Posterior cingulate gyrus (tissue), 11 donors: ENCODE results near the gene SPEN.
"Not testable (repeated sequence)": the region's sequence is repeated elsewhere in the genome, so short reads cannot be mapped to it uniquely, and the experiment has no call there.

Source experiments
- DNase-seq, 10 donors: peaks; one replicate each; pipeline versions ENCODE4 v3.0.0 to v3.0.0-alpha.2; 2020 to 2021; ENCODE audit warnings: mixed read lengths in 3 of 10
- intact Hi-C: fragments of 100-400 bp; cut with DNase I; formaldehyde crosslinking; loops from one replicate; pipeline ENCODE4 v1.15.1; 2023

Gene SPEN

DNA sequence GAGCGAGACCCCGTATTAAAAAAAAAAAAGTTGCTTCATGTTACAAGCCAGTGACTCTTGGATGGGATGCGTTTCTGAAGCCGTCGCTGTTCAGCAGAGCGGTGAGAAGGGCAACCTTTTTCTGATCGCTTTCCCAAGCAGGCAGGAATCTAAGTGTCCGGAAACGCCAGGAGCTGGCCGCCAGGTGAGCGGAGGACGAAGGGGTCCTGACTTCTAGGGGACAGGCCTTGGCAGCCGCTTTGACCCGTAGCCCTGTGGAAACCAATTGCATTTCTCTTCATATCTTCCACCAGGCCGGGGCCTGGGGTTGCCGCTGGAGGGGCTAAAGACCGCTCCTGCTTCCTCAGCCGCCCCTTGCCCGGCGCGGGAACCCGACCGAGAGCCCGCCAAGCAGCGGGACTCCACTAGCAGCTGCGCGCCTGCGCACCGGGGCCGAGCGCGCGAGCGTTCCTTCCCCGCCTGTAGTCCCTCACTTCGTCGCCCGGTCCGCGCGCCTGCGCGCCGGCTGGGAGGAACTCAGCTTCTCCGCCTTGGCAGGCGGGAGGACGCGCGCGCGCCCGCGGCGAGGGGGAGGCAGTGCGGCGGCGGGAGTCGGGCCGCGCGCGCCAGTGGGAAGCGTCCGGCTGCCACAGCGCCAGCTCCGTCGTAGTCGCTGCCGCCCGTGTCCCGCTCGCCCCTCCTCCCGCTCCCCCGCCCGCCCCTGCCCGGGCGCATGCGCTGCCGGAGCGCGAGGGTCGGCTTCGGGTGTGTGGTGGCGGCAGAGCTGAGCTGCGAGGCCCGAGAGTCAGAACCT lies at the start of gene SPEN:
Gene SPEN, plus strand, starts transcription at position 608 of the 793 bp plus-strand sequence. CDS start 361 bp downstream, outside the sequence.
- DNase-seq = peak; percentile 92 to 100 (median 98)
- intact Hi-C loops = loop anchor here (1.0 kb wide), 1 partner anchor 12 kb away; no protein-coding TSS in a partner anchor

DNA sequence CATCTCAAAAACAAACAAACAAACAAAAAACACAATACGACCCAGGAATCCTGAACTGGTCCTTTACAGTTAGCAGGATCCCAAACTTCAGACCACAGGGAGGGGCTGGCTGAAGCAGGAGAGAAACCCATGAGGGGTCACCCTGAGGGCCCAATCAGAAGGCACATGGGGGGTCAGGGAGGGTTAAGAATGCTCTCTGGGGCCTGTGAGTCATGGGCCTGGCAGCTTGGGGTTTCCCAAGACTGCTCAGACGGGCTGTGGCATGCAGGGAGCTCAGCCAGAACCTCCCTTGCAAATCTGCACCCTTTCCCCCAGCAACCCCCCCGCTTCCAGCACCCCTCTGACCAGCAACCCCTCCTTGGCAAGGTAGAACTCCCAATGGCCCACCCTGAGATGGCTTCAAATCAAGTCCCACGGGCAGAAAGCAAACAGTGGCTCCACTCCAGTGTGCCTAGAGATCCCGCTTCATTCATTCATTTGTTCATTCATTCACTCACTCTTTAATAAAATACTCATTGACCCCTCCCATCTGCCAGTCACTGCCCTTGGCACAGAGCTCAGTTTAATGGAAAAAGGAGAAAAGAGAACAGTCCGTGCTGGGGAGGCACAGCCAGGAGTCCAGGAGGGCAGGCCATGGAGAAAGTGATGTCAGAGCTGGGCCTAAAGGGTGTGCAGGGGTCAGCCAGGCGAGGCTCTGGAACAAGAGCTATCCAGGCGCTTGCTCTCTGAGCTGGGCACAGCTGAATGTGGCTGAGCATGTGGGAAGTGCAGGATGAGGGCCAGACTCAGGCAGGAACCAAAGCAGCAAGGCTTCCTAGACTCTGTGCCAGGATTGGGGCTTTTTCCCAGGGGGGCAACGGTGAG lies 48.3 kb upstream of the SPEN start:
- intact Hi-C loops = no loop called here
- DNase-seq = peak in 1 of 10 donors; percentile 30

GRCh38 chr1:15799928-15800835 lies 47.3 kb upstream of the SPEN start:
- DNase-seq = no peak
- intact Hi-C loops = no loop called here

- intact Hi-C loops = no loop called here
- DNase-seq = no peak
Measured at GRCh38 chr1:15802234-15802965, 45.1 kb upstream of the SPEN start.

- intact Hi-C loops = no loop called here
- peak in 1 of 10 donors; percentile 12 for DNase-seq
Measured at GRCh38 chr1:15803380-15803779, 44.1 kb upstream of the SPEN start.

DNA sequence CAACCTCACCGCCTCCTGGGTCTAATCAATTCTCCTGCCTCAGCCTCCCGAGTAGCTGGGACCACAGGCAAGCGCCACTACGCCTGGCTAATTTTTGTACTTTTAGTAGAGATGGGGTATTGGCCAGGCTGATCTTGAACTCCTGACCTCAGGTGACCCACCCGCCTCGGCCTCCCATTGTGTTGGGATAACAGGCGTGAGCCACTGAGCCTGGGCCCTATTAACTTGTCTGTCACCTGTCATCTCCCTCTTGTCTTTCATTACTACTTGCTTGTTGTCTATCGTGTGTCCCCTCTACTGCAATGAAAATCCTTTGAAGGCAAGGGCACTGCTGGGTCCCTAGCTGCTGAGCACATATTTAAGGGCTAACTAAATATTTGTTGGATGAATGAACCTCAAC lies 43.4 kb upstream of the SPEN start:
- DNase-seq = no peak
- intact Hi-C loops = no loop called here

- intact Hi-C loops = no loop called here
- no peak for DNase-seq
Measured at GRCh38 chr1:15807121-15807520, 40.4 kb upstream of the SPEN start.

DNA sequence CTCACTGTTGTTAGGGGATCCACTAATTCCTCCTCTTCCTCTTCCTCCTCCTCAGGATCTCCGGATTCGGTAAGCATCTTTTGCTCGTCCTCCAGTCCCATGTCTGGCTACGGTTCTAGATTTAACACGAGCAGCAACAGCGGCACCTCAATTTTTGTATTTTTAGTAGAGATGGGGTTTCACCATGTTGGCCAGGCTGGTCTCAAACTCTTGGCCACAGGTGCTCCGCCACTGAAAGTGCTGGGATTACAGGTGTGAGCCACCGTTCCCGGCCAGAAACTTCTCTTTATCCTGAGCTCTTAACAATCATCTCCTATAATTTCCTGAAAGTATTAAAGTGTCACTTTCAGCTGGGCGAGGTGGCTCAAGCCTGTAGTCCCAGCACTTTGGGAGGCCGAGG lies 40.0 kb upstream of the SPEN start, which contains the start of gene UQCRHL:
Gene UQCRHL, minus strand, starts transcription at position 101 of the 400 bp plus-strand sequence. Its CDS starts 0 bp downstream, at position 101.
- intact Hi-C loops = not testable (repeated sequence)
- peak in 2 of 10 donors; percentile 16 to 30 for DNase-seq

GRCh38 chr1:15808955-15809354 lies 38.6 kb upstream of the SPEN start:
- peak in 2 of 10 donors; percentile 13 to 37 for DNase-seq
- intact Hi-C loops = no loop called here

GRCh38 chr1:15810073-15810472 lies 37.4 kb upstream of the SPEN start:
- intact Hi-C loops = no loop called here

GRCh38 chr1:15816674-15817073 lies 30.8 kb upstream of the SPEN start:
- intact Hi-C loops = loop anchor here (5.0 kb wide), 1 partner anchor 176 kb away; no protein-coding TSS in a partner anchor
- no peak for DNase-seq

More at GRCh38 chr1:15810073-15810472, 37.4 kb upstream of the SPEN start:
- peak in 1 of 10 donors; percentile 1 for DNase-seq

DNA sequence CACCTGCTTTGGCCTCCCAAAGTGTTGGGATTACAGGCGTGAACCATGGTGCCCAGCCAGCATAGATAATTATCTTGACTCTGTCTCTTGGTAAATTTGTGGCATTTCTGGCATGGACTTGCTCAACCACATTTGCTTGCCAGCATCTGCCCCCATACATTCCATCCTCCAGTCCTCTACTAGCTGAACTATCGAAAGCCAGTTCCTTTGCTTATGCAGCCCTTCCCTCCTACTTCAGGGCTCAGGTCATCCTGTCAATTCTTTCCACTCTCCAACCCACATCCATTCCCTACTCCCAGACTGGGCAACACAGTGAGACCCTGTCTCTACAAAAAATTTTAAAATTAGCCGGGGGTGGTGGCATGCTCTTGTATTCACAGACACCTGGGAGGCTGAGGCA lies 27.0 kb upstream of the SPEN start:
- DNase-seq = no peak
- intact Hi-C loops = no loop called here

- intact Hi-C loops = no loop called here
- DNase-seq = no peak
Measured at GRCh38 chr1:15825800-15826199, 21.7 kb upstream of the SPEN start.

DNA sequence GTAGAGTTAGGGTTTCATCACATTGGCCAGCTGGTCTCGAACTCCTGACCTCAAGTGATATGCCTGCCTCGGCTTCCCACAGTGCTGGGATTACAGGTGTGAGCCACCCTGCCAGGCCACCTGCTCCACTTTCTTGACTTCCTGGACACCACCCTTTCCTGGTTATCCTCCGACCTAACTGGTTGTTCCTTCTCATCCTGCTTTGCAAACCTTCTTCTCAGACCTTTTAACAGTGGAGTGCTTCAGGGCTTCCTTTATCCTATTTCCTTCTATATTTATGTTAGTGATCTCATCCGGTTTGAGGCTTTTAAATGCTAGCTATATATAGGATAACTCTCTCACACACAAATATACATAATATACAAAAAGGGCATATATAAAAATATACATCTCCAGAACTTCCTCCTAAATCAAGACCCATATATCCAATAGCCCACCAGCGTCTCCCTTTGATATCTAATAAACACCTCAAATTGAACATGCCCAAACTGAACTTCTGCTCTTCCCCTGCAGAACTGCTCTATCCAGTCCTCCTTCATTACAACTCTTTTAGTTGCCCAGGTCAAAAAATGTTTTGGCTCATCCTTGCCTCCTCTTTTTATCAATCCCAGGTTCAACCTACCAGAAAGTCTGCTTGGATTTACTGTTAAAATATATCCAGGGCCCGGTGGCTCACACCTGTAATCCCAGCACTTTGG lies 20.5 kb upstream of the SPEN start:
- intact Hi-C loops = no loop called here
- no peak for DNase-seq

DNA sequence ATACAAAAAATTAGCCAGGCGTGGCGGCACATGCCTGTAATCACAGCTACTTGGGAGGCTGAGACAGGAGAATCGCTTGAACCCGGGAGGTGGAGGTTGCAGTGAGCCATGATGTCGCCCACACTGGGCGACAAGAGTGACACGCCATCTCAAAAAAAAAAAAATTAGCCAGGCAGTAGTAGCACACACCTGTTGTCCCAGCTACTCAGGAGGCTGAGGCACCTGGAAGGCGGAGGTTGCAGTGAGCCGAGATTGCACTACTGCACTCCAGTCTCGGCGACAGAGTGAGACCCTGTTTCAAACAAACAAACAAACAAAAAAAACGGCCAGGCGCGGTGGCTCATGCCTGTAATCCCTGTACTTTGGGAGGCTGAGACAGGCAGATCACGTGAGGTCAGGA lies 19.9 kb upstream of the SPEN start:
- peak in 1 of 10 donors; percentile 8 for DNase-seq
- intact Hi-C loops = not testable (repeated sequence)

DNA sequence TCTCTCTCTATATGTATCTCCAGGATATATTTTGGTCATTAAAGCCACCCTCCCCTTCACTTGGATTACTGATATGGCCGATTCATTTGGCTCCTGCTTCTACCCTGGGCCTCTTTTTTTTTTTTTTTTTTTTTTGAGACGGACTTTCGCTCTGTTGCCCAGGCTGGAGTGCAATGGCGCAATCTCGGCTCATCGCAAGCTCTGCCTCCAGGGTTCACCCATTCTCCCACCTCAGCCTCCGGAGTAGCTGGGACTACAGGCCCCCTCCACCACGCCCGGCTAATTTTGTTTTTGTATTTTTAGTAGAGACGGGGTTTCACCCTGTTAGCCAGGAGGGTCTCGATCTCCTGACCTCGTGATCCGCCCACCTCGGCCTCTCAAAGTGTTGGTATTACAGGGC lies 18.6 kb upstream of the SPEN start:
- intact Hi-C loops = not testable (repeated sequence)
- peak in 2 of 10 donors; percentile 9 to 24 for DNase-seq

GRCh38 chr1:15830258-15830657 lies 17.2 kb upstream of the SPEN start:
- intact Hi-C loops = loop anchor here (5.0 to 10.0 kb wide), 2 partner anchors 57 to 145 kb away; partner anchors contain the start of gene ZBTB17
- no peak for DNase-seq

- DNase-seq = peak in 8 of 10 donors; percentile 23 to 77 (median 32)
Measured at GRCh38 chr1:15833069-15833679, 14.3 kb upstream of the SPEN start.

More at GRCh38 chr1:15833069-15833679, 14.3 kb upstream of the SPEN start:
- intact Hi-C loops = loop anchor here (5.0 to 10.0 kb wide), 2 partner anchors 54 to 142 kb away; partner anchors contain the start of gene ZBTB17
